Liver (tissue), 9 donors: ENCODE measurements around the gene WDFY1. TPM values are rescaled to one million over a fixed set of nuclear protein-coding genes. Genes with fewer than 3 reads are reported as not detected.

ENCODE experiments used
- DNase-seq: peaks from one replicate; pipeline ENCODE4 v3.0.0-alpha.2; 2017; ENCODE audit warnings: low spot score
- H3K27ac ChIP-seq, 2 donors: one replicate each; pipeline ENCODE4 v1.7.0; 2013; ENCODE audit warnings: inconsistent platforms in 2 of 2, low read length in 2 of 2, control low read depth in 1 of 2, low read depth in 1 of 2, mild to moderate bottlenecking in 1 of 2
- H3K27me3 ChIP-seq, 4 donors: one replicate each; pipeline versions ENCODE4 v1.6.1 to v1.7.0; 2013; ENCODE audit warnings: low read length in 3 of 4, inconsistent platforms in 1 of 4, mild to moderate bottlenecking in 1 of 4, moderate library complexity in 1 of 4; ENCODE audit not compliant: control insufficient read depth in 4 of 4, insufficient read depth in 4 of 4
- H3K36me3 ChIP-seq, 4 donors: one replicate each; pipeline versions ENCODE4 v1.6.1 to v1.7.0; 2013; ENCODE audit warnings: low read length in 3 of 4, mild to moderate bottlenecking in 3 of 4, low read depth in 1 of 4, moderate library complexity in 1 of 4; ENCODE audit not compliant: control insufficient read depth in 4 of 4, insufficient read depth in 3 of 4
- H3K4me1 ChIP-seq, 4 donors: one replicate each; pipeline versions ENCODE4 v1.6.1 to v1.7.0; 2013; ENCODE audit warnings: low read length in 3 of 4, mild to moderate bottlenecking in 3 of 4, moderate library complexity in 1 of 4; ENCODE audit not compliant: control insufficient read depth in 4 of 4, insufficient read depth in 4 of 4
- H3K4me3 ChIP-seq, 3 donors: one replicate each; pipeline versions ENCODE4 v1.6.1 to v1.7.0; 2013; ENCODE audit warnings: low read length in 3 of 3, control low read depth in 1 of 3, low read depth in 1 of 3, mild to moderate bottlenecking in 1 of 3
- H3K9ac ChIP-seq, 2 donors: one replicate each; pipeline ENCODE4 v1.7.0; 2013; ENCODE audit warnings: low read length in 2 of 2, mild to moderate bottlenecking in 2 of 2, moderate library complexity in 2 of 2, control low read depth in 1 of 2, low read depth in 1 of 2
- H3K9me3 ChIP-seq, 4 donors: one replicate each; pipeline versions ENCODE4 v1.6.1 to v1.7.0; 2013; ENCODE audit warnings: low read length in 3 of 4; ENCODE audit not compliant: control insufficient read depth in 4 of 4
- EGR1 ChIP-seq, 2 donors: IDR thresholded peaks; 2 replicates each; pipeline ENCODE4 v1.6.1; 2016 to 2018; ENCODE audit warnings: antibody characterized with exemption in 2 of 2, low read depth in 2 of 2
- FOXA1 ChIP-seq: IDR thresholded peaks from 2 replicates; pipeline ENCODE4 v1.6.1; 2016; ENCODE audit warnings: antibody characterized with exemption
- FOXA2 ChIP-seq: IDR thresholded peaks from 2 replicates; pipeline ENCODE4 v1.6.1; 2016; ENCODE audit warnings: antibody characterized with exemption
- GABPA ChIP-seq, 2 donors: IDR thresholded peaks in 1 of 2; conservative IDR thresholded peaks in 1 of 2; 2 replicates each; pipeline ENCODE4 v1.6.1; 2016; ENCODE audit warnings: antibody characterized with exemption in 2 of 2, mild to moderate bottlenecking in 1 of 2, moderate library complexity in 1 of 2
- HNF4A ChIP-seq, 2 donors: conservative IDR thresholded peaks; 2 replicates each; pipeline ENCODE4 v1.6.1; 2016; ENCODE audit warnings: antibody characterized with exemption in 2 of 2, mild to moderate bottlenecking in 2 of 2
- HNF4G ChIP-seq: IDR thresholded peaks from 2 replicates; pipeline ENCODE4 v1.6.1; 2016; ENCODE audit warnings: antibody characterized with exemption
- JUND ChIP-seq, 2 donors: IDR thresholded peaks; 2 replicates each; pipeline ENCODE4 v1.6.1; 2016; ENCODE audit warnings: antibody characterized with exemption in 2 of 2
- NR2F2 ChIP-seq: IDR thresholded peaks from 2 replicates; pipeline ENCODE4 v1.6.1; 2016; ENCODE audit warnings: antibody characterized with exemption
- RAD21 ChIP-seq, 2 donors: IDR thresholded peaks; 2 replicates each; pipeline ENCODE4 v1.6.1; 2016; ENCODE audit warnings: antibody characterized with exemption in 2 of 2, mild to moderate bottlenecking in 2 of 2
- RXRA ChIP-seq, 2 donors: IDR thresholded peaks; 2 replicates each; pipeline ENCODE4 v1.6.1; 2017 to 2018; ENCODE audit warnings: antibody characterized with exemption in 2 of 2, mild to moderate bottlenecking in 1 of 2
- SP1 ChIP-seq: IDR thresholded peaks from 2 replicates; pipeline ENCODE4 v1.6.1; 2018; ENCODE audit warnings: antibody characterized with exemption, mild to moderate bottlenecking
- TAF1 ChIP-seq: conservative IDR thresholded peaks from 2 replicates; pipeline ENCODE4 v1.6.1; 2016; ENCODE audit warnings: antibody characterized with exemption, mild to moderate bottlenecking
- YY1 ChIP-seq: IDR thresholded peaks from 2 replicates; pipeline ENCODE4 v1.6.1; 2016; ENCODE audit warnings: antibody characterized with exemption, mild to moderate bottlenecking
- WGBS: extraction: QIAGEN DNeasy Blood & Tissue Kit; methylation state at CpG from one replicate; pipeline ENCODE4 v1.1.7; 2013; 5-methylcytosine and 5-hydroxymethylcytosine counted together
- polyA plus RNA-seq, 2 donors: library from polyadenylated mRNA; stranded (reverse) in 1 of 2; unstranded in 1 of 2; fragments of 200-250 nt in 1 of 2; fragments of >200 nt in 1 of 2; fragmentation: Nextera tagmentation in 1 of 2; extraction: Ambion mirVana in 1 of 2; gene quantifications; one replicate each; pipeline versions ENCODE4 v1.2.1 to v1.2.3, GENCODE V29; 2013 to 2015
- total RNA-seq, 2 donors: library from RNA; depleted of rRNA; stranded (reverse); fragments of >200 nt; gene quantifications; one replicate each; pipeline ENCODE4 v1.2.3, GENCODE V29; 2014
- TF ChIP-seq, protein P1 (sequence below): IDR thresholded peaks from 2 replicates; pipeline ENCODE4 v1.6.1; 2016; ENCODE audit warnings: antibody characterized with exemption
- TF ChIP-seq, protein P2 (sequence below): IDR thresholded peaks from 2 replicates; pipeline ENCODE4 v1.6.1; 2016; ENCODE audit warnings: antibody characterized with exemption
- TF ChIP-seq, protein P3 (sequence below): IDR thresholded peaks from 2 replicates; pipeline ENCODE4 v1.6.1; 2016; ENCODE audit warnings: antibody characterized with exemption
- TF ChIP-seq, protein P4 (sequence below): fragments of 150-350 bp; IDR thresholded peaks from 2 replicates; pipeline ENCODE4 v1.5.1; 2017; ENCODE audit warnings: improper control_type of control experiment, low read depth, low read length; ENCODE audit not compliant: missing input control
- TF ChIP-seq, protein P5 (sequence below): IDR thresholded peaks from 2 replicates; pipeline ENCODE4 v1.6.1; 2016; ENCODE audit warnings: antibody characterized with exemption, mild to moderate bottlenecking
- donor health status: healthy.
- donor health status: healthy.
- donor health status: healthy.
- donor health status: healthy.
- donor health status: healthy.

The WDFY1 gene
- total and polyA plus RNA-seq, 4 donors: 12.0 to 34.2 (median 24.1) TPM

DNA sequence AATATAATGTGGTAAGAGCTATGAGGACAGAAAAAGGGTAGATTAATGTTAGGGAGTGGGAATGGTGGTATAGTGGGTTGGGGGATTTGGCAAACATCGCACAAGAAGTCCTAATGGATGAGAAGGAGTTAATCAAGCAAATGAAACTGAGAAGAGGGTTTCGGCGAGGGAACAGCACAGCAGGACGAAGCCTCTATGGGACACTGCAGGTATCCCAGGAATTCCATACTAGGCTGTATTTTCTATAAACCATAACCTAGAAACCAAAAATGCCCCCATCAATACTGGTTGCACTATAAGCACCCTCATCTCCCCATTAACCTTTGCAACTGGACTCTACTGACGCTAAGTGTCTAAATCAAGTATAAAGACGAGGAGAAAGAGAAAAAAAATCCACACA lies 10.3 kb downstream of the WDFY1 start:
- no peak overlapping the region for H3K27ac ChIP-seq

DNA sequence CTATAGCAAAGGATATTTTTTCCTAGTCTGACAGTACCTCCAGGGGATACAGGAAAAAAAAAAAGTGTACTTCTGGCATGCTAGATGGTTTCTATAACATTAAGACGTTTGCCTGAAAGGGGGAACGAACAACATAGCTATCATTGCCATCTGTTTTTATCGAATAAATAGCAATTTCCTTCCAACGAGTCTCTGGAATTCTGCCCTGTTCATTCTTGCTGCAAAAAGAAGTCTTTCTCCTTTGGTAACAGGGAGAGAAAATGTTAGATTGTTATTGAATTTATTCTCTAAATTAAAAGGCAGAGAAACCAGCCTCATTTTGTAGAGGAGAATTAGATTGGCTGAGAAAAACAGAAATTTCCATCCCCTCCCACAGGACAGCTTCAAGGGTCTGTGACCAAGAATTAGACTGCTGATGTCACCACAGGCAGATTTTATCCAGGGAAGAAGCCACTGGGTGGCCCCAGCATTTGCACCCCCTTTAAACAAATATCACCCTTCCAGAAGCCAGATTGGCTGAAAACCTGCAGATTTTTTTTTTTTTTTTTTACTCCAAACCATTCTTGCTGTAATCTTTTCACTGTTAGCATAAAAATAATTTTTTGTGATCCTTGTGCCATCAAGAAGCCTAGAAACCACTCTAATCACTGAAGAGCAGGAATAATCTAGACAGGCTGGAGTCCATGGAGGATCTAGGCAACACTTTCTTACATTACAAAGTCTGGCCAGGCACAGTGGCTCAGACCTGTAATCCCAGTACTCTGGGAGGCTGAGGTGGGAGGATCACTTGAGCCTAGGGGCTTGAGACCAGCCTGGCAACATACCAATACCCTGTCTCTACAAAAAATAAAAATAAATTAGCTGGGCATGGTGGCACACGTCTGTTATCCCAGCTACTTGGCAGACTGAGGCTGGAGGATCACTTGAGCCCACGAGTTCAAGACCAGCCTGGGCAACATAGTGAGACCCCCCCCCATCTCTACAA lies 12.0 kb downstream of the WDFY1 start:
- no peak overlapping the region for H3K4me3 ChIP-seq
- 71% methylated on average over 6 of the region's 6 CpGs for WGBS
- no peaks in the 10 kb centered on the region for H3K9me3 ChIP-seq
- no peak for TF ChIP-seq EGR1 (IDR thresholded peaks at IDR 0.05; ENCODE audit: low read depth in 2 of 2)
- TF ChIP-seq NR2F2: no peak
- TF ChIP-seq YY1: no peak
- no peak for TF ChIP-seq TAF1
- no peak for TF ChIP-seq GABPA (IDR thresholded peaks at IDR 0.05 in 1 of 2, conservative IDR thresholded peaks at IDR 0.05 in 1 of 2)
- TF ChIP-seq, protein P1, sequence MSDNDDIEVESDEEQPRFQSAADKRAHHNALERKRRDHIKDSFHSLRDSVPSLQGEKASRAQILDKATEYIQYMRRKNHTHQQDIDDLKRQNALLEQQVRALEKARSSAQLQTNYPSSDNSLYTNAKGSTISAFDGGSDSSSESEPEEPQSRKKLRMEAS: no peak
- TF ChIP-seq RXRA (IDR thresholded peaks at IDR 0.05): no peak
- no peak for TF ChIP-seq SP1
- no peak for TF ChIP-seq FOXA1
- no peak for TF ChIP-seq HNF4A (conservative IDR thresholded peaks at IDR 0.05)
- no peak for TF ChIP-seq HNF4G
- no peak for TF ChIP-seq RAD21 (IDR thresholded peaks at IDR 0.05)
- TF ChIP-seq, protein P2, sequence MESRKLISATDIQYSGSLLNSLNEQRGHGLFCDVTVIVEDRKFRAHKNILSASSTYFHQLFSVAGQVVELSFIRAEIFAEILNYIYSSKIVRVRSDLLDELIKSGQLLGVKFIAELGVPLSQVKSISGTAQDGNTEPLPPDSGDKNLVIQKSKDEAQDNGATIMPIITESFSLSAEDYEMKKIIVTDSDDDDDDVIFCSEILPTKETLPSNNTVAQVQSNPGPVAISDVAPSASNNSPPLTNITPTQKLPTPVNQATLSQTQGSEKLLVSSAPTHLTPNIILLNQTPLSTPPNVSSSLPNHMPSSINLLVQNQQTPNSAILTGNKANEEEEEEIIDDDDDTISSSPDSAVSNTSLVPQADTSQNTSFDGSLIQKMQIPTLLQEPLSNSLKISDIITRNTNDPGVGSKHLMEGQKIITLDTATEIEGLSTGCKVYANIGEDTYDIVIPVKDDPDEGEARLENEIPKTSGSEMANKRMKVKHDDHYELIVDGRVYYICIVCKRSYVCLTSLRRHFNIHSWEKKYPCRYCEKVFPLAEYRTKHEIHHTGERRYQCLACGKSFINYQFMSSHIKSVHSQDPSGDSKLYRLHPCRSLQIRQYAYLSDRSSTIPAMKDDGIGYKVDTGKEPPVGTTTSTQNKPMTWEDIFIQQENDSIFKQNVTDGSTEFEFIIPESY: no peak
- TF ChIP-seq, protein P3, sequence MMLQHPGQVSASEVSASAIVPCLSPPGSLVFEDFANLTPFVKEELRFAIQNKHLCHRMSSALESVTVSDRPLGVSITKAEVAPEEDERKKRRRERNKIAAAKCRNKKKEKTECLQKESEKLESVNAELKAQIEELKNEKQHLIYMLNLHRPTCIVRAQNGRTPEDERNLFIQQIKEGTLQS: no peak
- TF ChIP-seq, protein P4, sequence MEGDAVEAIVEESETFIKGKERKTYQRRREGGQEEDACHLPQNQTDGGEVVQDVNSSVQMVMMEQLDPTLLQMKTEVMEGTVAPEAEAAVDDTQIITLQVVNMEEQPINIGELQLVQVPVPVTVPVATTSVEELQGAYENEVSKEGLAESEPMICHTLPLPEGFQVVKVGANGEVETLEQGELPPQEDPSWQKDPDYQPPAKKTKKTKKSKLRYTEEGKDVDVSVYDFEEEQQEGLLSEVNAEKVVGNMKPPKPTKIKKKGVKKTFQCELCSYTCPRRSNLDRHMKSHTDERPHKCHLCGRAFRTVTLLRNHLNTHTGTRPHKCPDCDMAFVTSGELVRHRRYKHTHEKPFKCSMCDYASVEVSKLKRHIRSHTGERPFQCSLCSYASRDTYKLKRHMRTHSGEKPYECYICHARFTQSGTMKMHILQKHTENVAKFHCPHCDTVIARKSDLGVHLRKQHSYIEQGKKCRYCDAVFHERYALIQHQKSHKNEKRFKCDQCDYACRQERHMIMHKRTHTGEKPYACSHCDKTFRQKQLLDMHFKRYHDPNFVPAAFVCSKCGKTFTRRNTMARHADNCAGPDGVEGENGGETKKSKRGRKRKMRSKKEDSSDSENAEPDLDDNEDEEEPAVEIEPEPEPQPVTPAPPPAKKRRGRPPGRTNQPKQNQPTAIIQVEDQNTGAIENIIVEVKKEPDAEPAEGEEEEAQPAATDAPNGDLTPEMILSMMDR: no peak
- no peak for TF ChIP-seq JUND (IDR thresholded peaks at IDR 0.05)
- no peak for TF ChIP-seq FOXA2
- TF ChIP-seq, protein P5, sequence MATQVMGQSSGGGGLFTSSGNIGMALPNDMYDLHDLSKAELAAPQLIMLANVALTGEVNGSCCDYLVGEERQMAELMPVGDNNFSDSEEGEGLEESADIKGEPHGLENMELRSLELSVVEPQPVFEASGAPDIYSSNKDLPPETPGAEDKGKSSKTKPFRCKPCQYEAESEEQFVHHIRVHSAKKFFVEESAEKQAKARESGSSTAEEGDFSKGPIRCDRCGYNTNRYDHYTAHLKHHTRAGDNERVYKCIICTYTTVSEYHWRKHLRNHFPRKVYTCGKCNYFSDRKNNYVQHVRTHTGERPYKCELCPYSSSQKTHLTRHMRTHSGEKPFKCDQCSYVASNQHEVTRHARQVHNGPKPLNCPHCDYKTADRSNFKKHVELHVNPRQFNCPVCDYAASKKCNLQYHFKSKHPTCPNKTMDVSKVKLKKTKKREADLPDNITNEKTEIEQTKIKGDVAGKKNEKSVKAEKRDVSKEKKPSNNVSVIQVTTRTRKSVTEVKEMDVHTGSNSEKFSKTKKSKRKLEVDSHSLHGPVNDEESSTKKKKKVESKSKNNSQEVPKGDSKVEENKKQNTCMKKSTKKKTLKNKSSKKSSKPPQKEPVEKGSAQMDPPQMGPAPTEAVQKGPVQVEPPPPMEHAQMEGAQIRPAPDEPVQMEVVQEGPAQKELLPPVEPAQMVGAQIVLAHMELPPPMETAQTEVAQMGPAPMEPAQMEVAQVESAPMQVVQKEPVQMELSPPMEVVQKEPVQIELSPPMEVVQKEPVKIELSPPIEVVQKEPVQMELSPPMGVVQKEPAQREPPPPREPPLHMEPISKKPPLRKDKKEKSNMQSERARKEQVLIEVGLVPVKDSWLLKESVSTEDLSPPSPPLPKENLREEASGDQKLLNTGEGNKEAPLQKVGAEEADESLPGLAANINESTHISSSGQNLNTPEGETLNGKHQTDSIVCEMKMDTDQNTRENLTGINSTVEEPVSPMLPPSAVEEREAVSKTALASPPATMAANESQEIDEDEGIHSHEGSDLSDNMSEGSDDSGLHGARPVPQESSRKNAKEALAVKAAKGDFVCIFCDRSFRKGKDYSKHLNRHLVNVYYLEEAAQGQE: no peak
- H3K4me1 ChIP-seq: peaks cover 10 to 34% (median 24%) of the 10 kb centered on the region in 4 donors
- H3K27me3 ChIP-seq: no peaks in the 10 kb centered on the region
- H3K9ac ChIP-seq: no peak overlapping the region
- H3K27ac ChIP-seq: no peak overlapping the region
- DNase-seq: no peak
- no peaks in the 10 kb centered on the region for H3K36me3 ChIP-seq

More for the DNA sequence above, 10.3 kb downstream of the WDFY1 start:
- Histone ChIP-seq H3K4me3 (no peak overlapping the region), H3K27me3 (no peaks in the 10 kb centered on the region), H3K9me3 (no peaks in the 10 kb centered on the region), H3K4me1 (peaks cover 6 to 27% (median 16%) of the 10 kb centered on the region in 4 donors), H3K36me3 (no peaks in the 10 kb centered on the region), H3K9ac (no peak overlapping the region)
- WGBS: 80% methylated on average over 6 of the region's 6 CpGs
- TF ChIP-seq RAD21 (IDR thresholded peaks at IDR 0.05): no peak
- no peak for TF ChIP-seq SP1
- no peak for TF ChIP-seq EGR1 (IDR thresholded peaks at IDR 0.05; ENCODE audit: low read depth in 2 of 2)
- TF ChIP-seq, protein P4: no peak
- TF ChIP-seq JUND (IDR thresholded peaks at IDR 0.05): no peak
- TF ChIP-seq RXRA (IDR thresholded peaks at IDR 0.05): no peak
- TF ChIP-seq FOXA1: no peak
- no peak for DNase-seq
